HAP-1 (cell line): Measurements from ENCODE around the gene CD37.
"Not testable (repeated sequence)": the region's sequence is repeated elsewhere in the genome, so short reads cannot be mapped to it uniquely, and the experiment has no call there.

Experiments used
- DNase-seq, 2 experiments: peaks; one replicate each; pipeline ENCODE4 v3.0.0-alpha.2; 2016 to 2020; ENCODE audit warnings: low spot score in 2 of 2
- H3K27me3 ChIP-seq: fragments of 250-450 bp; sonication (Bioruptor Pico); 2 replicates; pipeline ENCODE4 v1.5.1; 2020; ENCODE audit warnings: low read depth, mild to moderate bottlenecking, moderate library complexity
- H3K36me3 ChIP-seq: fragments of 250-450 bp; sonication (Bioruptor Pico); replicated peaks from 2 replicates; pipeline ENCODE4 v1.5.1; 2020; ENCODE audit warnings: mild to moderate bottlenecking
- H3K4me1 ChIP-seq: fragments of 250-450 bp; sonication (Bioruptor Pico); 2 replicates; pipeline ENCODE4 v1.5.1; 2020; ENCODE audit warnings: mild to moderate bottlenecking
- H3K4me3 ChIP-seq: fragments of 250-450 bp; sonication (Bioruptor Pico); 2 replicates; pipeline ENCODE4 v1.5.1; 2020; ENCODE audit warnings: mild to moderate bottlenecking, moderate library complexity
- H3K9me3 ChIP-seq: fragments of 250-450 bp; sonication (Bioruptor Pico); 2 replicates; pipeline ENCODE4 v1.5.1; 2020; ENCODE audit warnings: mild to moderate bottlenecking, moderate library complexity
- in situ Hi-C: fragments of 300-500 bp; cut with MboI; formaldehyde crosslinking; loops from 3 replicates; pipeline ENCODE4 v1.14.3; 2020; ENCODE audit warnings: low sequenced_read_pairs, inconsistent platforms, mixed read lengths

The CD37 gene, protein sequence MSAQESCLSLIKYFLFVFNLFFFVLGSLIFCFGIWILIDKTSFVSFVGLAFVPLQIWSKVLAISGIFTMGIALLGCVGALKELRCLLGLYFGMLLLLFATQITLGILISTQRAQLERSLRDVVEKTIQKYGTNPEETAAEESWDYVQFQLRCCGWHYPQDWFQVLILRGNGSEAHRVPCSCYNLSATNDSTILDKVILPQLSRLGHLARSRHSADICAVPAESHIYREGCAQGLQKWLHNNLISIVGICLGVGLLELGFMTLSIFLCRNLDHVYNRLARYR

GRCh38 chr19:49335071-49335783 lies at the start of gene CD37:
CD37 (plus strand) TSS chr19:49335406; CDS start chr19:49335541, 135 bp downstream.
- in situ Hi-C loops: no loop called here
- Histone ChIP-seq H3K9me3 (no peaks in the 10 kb centered on the region), H3K4me3 (no peak within 1 kb of the TSS), H3K27me3 (no peaks in the 10 kb centered on the region), H3K36me3 (no peaks in the 10 kb centered on the region), H3K4me1 (no peaks in the 10 kb centered on the region)
- DNase-seq: no peak

DNA sequence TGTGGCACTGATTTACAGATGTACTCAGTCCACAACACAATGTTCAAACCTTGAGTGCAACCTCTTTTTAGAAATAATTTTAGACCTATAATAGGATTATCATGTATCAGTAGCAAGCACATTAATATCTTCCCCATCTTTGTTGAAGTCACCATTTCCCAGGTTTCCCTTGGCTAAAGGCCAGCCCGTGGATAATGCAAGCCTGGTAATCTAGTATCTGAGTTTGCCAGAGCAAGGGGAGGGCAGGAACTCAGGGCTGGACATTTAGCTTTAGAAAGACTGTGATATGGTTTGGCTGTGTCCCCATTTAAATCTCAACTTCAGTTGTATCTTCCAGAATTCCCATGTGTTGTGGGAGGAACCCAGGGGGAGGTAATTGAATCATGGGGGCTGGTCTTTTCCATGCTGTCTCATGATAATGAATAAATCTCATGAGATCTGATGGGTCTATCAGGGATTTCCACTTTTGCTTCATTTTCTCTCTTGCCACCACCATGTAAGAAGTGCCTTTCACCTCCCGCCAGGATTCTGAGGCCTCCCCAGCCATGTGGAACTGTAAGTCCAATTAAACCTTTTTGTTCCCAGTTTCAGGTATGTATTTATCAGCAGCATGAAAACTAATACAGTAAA lies 48.0 kb upstream of the CD37 start:
- Histone ChIP-seq H3K36me3 (no peaks in the 10 kb centered on the region), H3K9me3 (0 out of 2 replicates have a peak, but pooled peaks cover 3% of the 10 kb centered on the region), H3K4me3 (no peak overlapping the region), H3K4me1 (no peaks in the 10 kb centered on the region), H3K27me3 (no peaks in the 10 kb centered on the region)
- in situ Hi-C loops: no loop called here
- no peak for DNase-seq

DNA sequence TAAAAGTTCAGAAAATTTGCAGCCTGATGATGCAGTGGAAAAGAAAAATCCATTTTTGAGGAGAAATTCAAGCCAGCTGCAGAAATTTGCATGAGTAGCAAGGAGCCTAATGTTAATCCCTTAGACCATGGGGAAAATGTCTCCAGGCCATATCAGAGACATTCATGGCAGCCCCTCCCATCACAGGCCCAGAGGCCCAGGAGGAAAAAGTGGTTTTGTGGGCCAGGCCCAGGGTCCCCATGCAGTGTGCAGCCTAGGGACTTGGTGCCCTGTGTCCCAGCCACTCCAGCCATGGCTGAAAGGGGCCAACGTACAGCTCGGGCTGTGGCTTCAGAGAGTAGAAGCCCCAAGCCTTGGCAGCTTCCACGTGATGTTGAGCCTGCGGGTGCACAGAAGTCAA lies 47.0 kb upstream of the CD37 start:
- in situ Hi-C loops, H3K27me3 ChIP-seq: not testable (repeated sequence)

GRCh38 chr19:49289286-49289685 lies 45.9 kb upstream of the CD37 start:
- H3K36me3 ChIP-seq, H3K9me3 ChIP-seq, DNase-seq, H3K4me1 ChIP-seq, H3K4me3 ChIP-seq, H3K27me3 ChIP-seq, in situ Hi-C loops: not testable (repeated sequence)

More for the DNA sequence above, 47.0 kb upstream of the CD37 start:
- not testable (repeated sequence) for H3K36me3 ChIP-seq, DNase-seq, H3K4me3 ChIP-seq, H3K9me3 ChIP-seq, H3K4me1 ChIP-seq

DNA sequence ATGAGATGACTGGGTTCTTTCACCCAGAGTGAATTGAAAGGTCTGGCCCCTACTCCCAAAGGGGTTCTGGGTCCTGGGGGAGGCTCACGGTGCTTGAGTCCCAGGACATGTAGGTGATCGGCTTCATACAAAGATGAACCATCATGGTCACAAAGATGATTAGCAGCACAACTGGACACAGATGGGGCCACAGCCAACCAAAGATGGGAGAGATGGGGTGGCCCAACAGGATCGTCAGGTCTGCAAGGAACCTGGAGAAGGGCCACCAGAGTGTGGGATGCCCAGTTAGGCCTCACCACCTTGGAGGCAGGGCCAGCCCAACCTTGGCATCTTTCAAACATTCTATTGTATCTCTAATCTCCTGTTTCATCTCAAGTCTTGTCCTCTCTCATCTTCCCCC lies 44.7 kb upstream of the CD37 start:
- no peaks in the 10 kb centered on the region for H3K36me3 ChIP-seq
- H3K4me3 ChIP-seq: no peak overlapping the region
- 0 out of 2 replicates have a peak, but pooled peaks cover 3% of the 10 kb centered on the region for H3K9me3 ChIP-seq
- DNase-seq: no peak
- H3K4me1 ChIP-seq: no peaks in the 10 kb centered on the region
- in situ Hi-C loops: no loop called here
- H3K27me3 ChIP-seq: no peaks in the 10 kb centered on the region

GRCh38 chr19:49294401-49294800 lies 40.8 kb upstream of the CD37 start:
- DNase-seq: no peak
- Histone ChIP-seq H3K4me3 (no peak overlapping the region), H3K36me3 (no peaks in the 10 kb centered on the region), H3K4me1 (no peaks in the 10 kb centered on the region), H3K27me3 (no peaks in the 10 kb centered on the region; the same call in 1 of the 2 replicates), H3K9me3 (no peaks in the 10 kb centered on the region)
- in situ Hi-C loops: no loop called here

DNA sequence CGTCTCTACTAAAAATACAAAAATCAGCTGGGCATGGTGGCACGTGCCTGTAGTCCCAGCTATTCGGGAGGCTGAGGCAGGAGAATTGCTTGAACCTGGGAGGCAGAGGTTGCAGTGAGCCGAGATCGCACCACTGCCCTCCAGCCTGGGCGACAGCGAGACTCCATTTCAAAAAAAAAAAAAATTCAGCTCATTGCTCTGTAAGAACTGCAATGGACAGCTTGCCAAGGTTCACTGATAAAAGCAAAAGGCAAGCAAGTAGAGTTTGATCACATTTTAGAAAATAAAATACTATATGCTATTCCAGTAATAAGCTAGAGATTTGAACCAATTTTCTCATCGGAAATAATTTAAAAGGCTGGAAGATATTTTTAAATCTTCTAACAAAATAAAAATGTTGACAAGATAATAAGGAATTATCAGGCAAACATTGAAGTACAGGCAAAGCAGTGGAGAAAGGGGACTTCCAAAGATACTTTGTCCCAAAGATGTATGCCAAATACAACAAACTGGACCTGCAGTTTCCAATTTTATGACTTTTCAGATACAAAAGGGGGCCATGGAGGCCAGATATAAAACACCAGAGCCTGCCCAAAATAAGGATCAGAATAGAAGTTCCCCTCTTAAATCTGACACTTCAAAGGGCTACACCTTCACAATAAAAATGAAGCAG lies 39.9 kb upstream of the CD37 start:
- Histone ChIP-seq H3K4me1 (no peaks in the 10 kb centered on the region), H3K36me3 (no peaks in the 10 kb centered on the region), H3K27me3 (no peaks in the 10 kb centered on the region; the same call in 1 of the 2 replicates), H3K9me3 (no peaks in the 10 kb centered on the region), H3K4me3 (no peak overlapping the region)
- no peak for DNase-seq
- in situ Hi-C loops: no loop called here

- no peaks in the 10 kb centered on the region for H3K36me3 ChIP-seq
- DNase-seq: no peak
- H3K27me3 ChIP-seq: no peaks in the 10 kb centered on the region; the same call in 1 of the 2 replicates
- H3K4me1 ChIP-seq: peaks cover 2% of the 10 kb centered on the region; the same call in 1 of the 2 replicates
- no peaks in the 10 kb centered on the region for H3K9me3 ChIP-seq
- no peak overlapping the region for H3K4me3 ChIP-seq
- in situ Hi-C loops: no loop called here
These were observed 37.8 kb upstream of the CD37 start for GRCh38 chr19:49297403-49297802.

DNA sequence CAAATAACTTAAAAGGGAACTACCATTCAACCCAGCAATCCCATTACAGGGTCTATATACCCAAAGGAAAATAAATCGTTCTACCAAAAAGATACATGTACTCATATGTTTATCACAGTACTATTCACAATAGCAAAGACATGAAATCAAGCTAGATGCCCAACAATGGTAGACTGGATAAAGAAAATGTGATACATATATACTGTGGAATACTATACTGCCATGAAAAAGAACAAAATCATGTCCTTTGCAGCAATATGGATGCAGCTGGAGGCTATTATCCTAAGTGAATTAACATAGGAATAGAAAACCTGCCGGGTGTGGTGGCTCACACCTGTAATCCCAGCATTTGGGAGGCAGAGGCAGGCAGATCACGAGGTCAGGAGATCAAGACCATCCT lies 36.6 kb upstream of the CD37 start:
- in situ Hi-C loops, H3K36me3 ChIP-seq, H3K4me1 ChIP-seq, DNase-seq, H3K4me3 ChIP-seq, H3K27me3 ChIP-seq, H3K9me3 ChIP-seq: not testable (repeated sequence)

- DNase-seq: peak; percentile 59 to 90
- Histone ChIP-seq H3K9me3 (no peaks in the 10 kb centered on the region), H3K27me3 (no peaks in the 10 kb centered on the region; the same call in 1 of the 2 replicates), H3K4me3 (peak overlapping the region; percentile 14), H3K36me3 (no peaks in the 10 kb centered on the region), H3K4me1 (peaks cover 7% of the 10 kb centered on the region; the same call in 1 of the 2 replicates)
- in situ Hi-C loops: no loop called here
These were observed 33.9 kb upstream of the CD37 start for GRCh38 chr19:49301165-49301865.

- in situ Hi-C loops: no loop called here
- Histone ChIP-seq H3K36me3 (no peaks in the 10 kb centered on the region), H3K4me1 (peaks cover 7% of the 10 kb centered on the region; the same call in 1 of the 2 replicates), H3K9me3 (no peaks in the 10 kb centered on the region), H3K27me3 (no peaks in the 10 kb centered on the region; the same call in 1 of the 2 replicates), H3K4me3 (no peak overlapping the region)
- DNase-seq: no peak
These were observed 33.3 kb upstream of the CD37 start for GRCh38 chr19:49301866-49302252.

DNA sequence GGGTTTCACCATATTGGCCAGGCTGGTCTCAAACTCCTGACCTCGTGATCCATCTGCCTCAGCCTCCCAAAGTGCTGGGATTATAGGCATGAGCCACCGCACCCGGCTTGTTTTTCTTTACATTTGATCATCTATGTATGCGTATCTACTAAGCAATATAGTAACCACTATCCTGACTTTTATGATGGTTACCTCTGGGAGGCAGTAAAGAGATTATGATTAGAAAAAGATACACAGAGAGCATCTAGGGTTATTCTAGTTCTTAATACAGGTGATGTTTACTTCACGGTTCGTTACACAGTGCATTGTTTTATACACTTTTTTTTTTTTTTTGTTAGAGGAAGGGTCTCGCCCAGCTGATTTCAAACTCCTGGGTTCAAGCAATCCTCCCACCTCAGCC lies 28.5 kb upstream of the CD37 start:
- H3K9me3 ChIP-seq, in situ Hi-C loops, H3K4me1 ChIP-seq, H3K36me3 ChIP-seq, H3K4me3 ChIP-seq, H3K27me3 ChIP-seq, DNase-seq: not testable (repeated sequence)

DNA sequence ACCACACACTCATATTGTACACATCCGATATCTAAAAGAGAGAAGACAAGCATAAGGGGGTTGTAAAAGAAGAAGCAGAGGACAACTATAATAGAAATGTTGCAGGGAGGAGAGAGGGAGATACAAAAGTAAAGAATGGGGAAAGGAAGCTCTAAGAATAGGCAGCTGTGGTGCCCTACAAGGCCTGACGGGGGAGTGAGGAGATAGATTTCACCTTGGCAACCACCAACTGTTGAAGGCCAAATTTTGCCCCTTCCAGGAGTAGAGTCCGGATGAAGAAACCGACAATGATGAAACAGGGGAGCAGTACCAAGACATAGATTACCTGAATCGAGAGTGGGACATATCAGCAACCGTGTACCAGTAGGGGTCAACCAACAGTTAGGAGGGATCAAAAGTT lies 26.1 kb upstream of the CD37 start:
- DNase-seq: no peak
- Histone ChIP-seq H3K4me1 (no peaks in the 10 kb centered on the region), H3K27me3 (no peaks in the 10 kb centered on the region), H3K4me3 (no peak overlapping the region), H3K9me3 (no peaks in the 10 kb centered on the region), H3K36me3 (no peaks in the 10 kb centered on the region)
- in situ Hi-C loops: no loop called here
